ENCODE measurements around the gene CLIC5. TPM values are rescaled to one million over a fixed set of nuclear protein-coding genes. Genes with fewer than 3 reads are reported as not detected.

Gene CLIC5
- total RNA-seq, 1 donor from 2014 or later = not detected

DNA sequence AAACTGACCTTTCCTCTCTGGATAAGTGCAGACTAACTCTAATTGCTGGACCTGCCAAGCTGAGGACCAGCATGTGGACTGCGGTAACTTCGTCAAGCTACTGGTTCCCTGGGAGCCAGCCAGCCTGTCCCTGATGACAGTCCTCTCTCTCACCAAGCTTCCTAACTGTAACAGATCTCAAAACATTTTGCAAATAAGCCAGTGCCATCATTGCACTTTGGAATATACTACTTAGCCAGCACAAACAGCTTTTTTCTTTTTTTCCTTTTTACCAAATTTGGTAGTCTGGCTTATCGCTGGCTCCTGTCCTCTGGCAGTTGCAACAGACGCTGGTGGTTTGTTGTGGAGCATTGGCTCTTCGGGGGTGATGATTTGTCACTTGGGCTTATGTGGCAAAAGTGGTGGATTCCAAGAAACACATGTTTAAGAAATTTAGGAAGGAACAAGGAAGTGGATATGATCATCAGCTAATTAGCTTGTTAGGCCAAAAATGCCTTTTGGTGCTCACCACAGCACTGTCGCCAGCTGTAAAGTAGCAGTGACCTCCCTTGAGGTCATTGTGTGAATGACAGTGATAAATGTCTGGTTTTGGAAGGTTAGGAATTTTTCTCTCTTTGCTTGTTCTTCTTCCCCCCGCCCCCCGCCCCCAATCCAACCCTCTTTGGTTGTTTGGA, 171.7 kb downstream of the CLIC5 start:
- no peak for FAIRE-seq
- TF ChIP-seq, protein P1, sequence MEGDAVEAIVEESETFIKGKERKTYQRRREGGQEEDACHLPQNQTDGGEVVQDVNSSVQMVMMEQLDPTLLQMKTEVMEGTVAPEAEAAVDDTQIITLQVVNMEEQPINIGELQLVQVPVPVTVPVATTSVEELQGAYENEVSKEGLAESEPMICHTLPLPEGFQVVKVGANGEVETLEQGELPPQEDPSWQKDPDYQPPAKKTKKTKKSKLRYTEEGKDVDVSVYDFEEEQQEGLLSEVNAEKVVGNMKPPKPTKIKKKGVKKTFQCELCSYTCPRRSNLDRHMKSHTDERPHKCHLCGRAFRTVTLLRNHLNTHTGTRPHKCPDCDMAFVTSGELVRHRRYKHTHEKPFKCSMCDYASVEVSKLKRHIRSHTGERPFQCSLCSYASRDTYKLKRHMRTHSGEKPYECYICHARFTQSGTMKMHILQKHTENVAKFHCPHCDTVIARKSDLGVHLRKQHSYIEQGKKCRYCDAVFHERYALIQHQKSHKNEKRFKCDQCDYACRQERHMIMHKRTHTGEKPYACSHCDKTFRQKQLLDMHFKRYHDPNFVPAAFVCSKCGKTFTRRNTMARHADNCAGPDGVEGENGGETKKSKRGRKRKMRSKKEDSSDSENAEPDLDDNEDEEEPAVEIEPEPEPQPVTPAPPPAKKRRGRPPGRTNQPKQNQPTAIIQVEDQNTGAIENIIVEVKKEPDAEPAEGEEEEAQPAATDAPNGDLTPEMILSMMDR (IDR thresholded peaks at IDR 0.05; ENCODE audit: insufficient read depth, low read length, severe bottlenecking) = no peak

GRCh38 chr6:45841062-45841461, 174.6 kb downstream of the CLIC5 start:
- FAIRE-seq = no peak
- TF ChIP-seq, protein P1 (IDR thresholded peaks at IDR 0.05; ENCODE audit: insufficient read depth, low read length, severe bottlenecking) = no peak
- Histone ChIP-seq H3K27me3 (ENCODE audit: control insufficient read depth, insufficient read depth, low read length) (no peaks in the 10 kb centered on the region), H3K36me3 (ENCODE audit: control insufficient read depth, insufficient read depth, low read length) (no peaks in the 10 kb centered on the region), H3K4me3 (ENCODE audit: low read depth, low read length) (no peak overlapping the region)
- no peak for DNase-seq (ENCODE audit: low read depth)

More for the DNA sequence above, 171.7 kb downstream of the CLIC5 start:
- H3K27me3 ChIP-seq (ENCODE audit: control insufficient read depth, insufficient read depth, low read length) = no peaks in the 10 kb centered on the region
- no peaks in the 10 kb centered on the region for H3K36me3 ChIP-seq (ENCODE audit: control insufficient read depth, insufficient read depth, low read length)
- H3K4me3 ChIP-seq (ENCODE audit: low read depth, low read length) = no peak overlapping the region
- DNase-seq (ENCODE audit: low read depth) = no peak

- FAIRE-seq (no peak), DNase-seq (ENCODE audit: low read depth) (no peak)
- TF ChIP-seq, protein P1 (IDR thresholded peaks at IDR 0.05; ENCODE audit: insufficient read depth, low read length, severe bottlenecking) = no peak
- no peaks in the 10 kb centered on the region for H3K36me3 ChIP-seq (ENCODE audit: control insufficient read depth, insufficient read depth, low read length)
- H3K4me3 ChIP-seq (ENCODE audit: low read depth, low read length) = no peak overlapping the region
- H3K27me3 ChIP-seq (ENCODE audit: control insufficient read depth, insufficient read depth, low read length) = no peaks in the 10 kb centered on the region
Measured at GRCh38 chr6:45838996-45839395, 176.7 kb downstream of the CLIC5 start.

DNA sequence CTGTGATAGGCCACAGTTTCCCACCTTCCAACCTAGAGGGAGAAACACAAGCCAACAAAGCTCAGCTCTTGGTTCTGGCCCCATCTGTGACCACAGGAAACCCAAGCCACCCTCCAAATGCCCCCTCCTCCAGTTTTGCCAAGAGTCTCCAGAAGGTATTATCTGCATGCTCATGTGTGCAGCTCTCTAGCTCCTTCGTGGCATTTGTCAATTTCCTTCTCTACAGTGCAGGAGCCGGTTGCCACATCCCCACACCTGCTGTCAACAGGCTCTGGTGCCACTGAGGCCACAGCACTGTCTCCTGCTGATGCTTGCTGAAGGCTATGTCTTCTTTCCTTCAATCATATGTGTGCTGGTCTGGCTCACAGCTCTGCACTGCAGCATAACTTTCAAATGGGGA, 177.2 kb downstream of the CLIC5 start:
- Histone ChIP-seq H3K36me3 (ENCODE audit: control insufficient read depth, insufficient read depth, low read length) (no peaks in the 10 kb centered on the region), H3K27me3 (ENCODE audit: control insufficient read depth, insufficient read depth, low read length) (no peaks in the 10 kb centered on the region), H3K4me3 (ENCODE audit: low read depth, low read length) (no peak overlapping the region)
- TF ChIP-seq, protein P1 (IDR thresholded peaks at IDR 0.05; ENCODE audit: insufficient read depth, low read length, severe bottlenecking) = no peak
- FAIRE-seq (peak; percentile 23), DNase-seq (ENCODE audit: low read depth) (no peak)

DNA sequence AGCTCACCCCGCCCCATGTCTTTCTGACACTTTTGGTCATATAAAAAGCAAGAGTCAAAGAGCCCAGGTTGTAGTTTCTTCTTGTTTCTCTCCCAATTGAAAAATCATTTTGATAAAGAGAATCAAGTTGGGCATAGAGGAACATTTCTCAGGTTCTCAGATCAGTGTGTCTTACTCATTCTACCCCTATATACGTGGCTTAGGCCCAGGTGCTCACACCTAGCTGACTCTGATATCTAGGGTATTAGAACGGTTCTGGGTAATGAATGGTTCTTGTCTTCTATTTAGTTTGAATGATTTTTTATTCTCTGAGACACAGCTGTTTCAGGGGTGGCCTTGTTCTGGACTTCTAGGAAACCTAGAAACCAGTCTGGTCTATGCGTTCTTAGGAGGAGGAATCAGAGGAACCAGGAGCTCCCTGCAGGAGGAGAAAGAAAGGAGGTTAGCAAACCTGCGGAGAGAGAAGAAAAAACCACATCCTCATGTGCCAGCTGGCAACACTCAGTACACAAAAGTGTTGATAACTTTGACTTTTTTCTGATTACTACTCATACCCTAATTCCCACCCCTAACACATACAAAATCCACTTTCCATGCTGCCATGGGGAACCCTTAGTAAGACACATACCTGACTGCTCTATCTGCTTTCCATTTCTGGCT, 178.0 kb downstream of the CLIC5 start:
- H3K36me3 ChIP-seq (ENCODE audit: control insufficient read depth, insufficient read depth, low read length) = no peaks in the 10 kb centered on the region
- FAIRE-seq (no peak), DNase-seq (ENCODE audit: low read depth) (no peak)
- TF ChIP-seq, protein P1 (IDR thresholded peaks at IDR 0.05; ENCODE audit: insufficient read depth, low read length, severe bottlenecking) = no peak
- no peak overlapping the region for H3K4me3 ChIP-seq (ENCODE audit: low read depth, low read length)
- no peaks in the 10 kb centered on the region for H3K27me3 ChIP-seq (ENCODE audit: control insufficient read depth, insufficient read depth, low read length)
